HG02885 (cell line): ENCODE data around the gene TRIM51G.
"Not testable (repeated sequence)": the region's sequence is repeated elsewhere in the genome, so short reads cannot be mapped to it uniquely, and the experiment has no call there.

Experiments used
- ATAC-seq: cut with Tn5 transposase; IDR thresholded peaks from one replicate; pipeline ENCODE4 v1.9.1; 2021; ENCODE audit warnings: mild to moderate bottlenecking; ENCODE audit not compliant: unreplicated experiment, poor library complexity

Gene TRIM51G, protein sequence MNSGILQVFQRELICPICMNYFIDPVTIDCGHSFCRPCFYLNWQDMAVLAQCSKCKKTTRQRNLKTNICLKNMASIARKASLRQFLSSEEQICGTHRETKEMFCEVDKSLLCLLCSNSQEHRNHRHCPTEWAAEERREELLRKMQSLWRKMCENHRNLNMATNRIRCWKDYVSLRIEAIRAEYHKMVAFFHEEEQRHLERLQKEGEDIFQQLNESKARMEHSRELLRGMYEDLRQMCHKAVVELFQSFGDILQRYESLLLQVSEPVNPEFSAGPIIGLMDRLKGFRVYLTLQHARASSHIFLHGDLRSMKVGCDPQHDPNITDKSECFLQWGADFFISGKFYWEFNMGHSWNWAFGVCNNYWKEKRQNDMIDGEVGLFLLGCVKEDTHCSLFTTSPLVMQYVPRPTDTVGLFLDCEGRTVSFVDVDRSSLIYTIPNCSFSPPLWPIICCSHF

DNA sequence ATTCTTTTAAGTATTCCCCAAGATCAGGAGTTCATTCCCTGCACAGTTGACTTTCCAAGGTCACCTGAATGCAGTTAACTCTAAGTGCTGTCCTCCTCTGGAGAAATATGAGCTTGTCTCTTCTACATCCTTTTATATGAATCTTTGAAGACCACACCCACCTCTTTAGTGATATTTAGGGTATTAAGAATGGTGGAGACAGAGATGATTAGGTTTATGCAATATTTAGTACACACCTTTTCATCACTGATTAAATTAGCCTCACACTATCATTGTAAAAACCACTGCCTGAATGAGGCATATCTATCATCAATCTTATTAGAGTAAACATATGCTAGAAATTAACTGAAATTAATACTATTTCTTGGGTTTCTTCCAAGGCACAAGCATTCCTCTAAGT is at the start of gene TRIM51G:
Gene TRIM51G, minus strand, starts transcription at position 101 of the 400 bp plus-strand sequence. CDS start 2,190 bp downstream, outside the sequence.
- ATAC-seq: not testable (repeated sequence)

- ATAC-seq: not testable (repeated sequence)
These were observed 44.8 kb upstream of the TRIM51G start, which contains the start of gene TRIM49B for GRCh38 chr11:49028523-49028922. TRIM49B (plus strand) TSS chr11:49028823; CDS start chr11:49031600, 2,777 bp downstream.

- ATAC-seq: not testable (repeated sequence)
These were observed 15.1 kb downstream of the TRIM51G start for GRCh38 chr11:48968592-48968991.

DNA sequence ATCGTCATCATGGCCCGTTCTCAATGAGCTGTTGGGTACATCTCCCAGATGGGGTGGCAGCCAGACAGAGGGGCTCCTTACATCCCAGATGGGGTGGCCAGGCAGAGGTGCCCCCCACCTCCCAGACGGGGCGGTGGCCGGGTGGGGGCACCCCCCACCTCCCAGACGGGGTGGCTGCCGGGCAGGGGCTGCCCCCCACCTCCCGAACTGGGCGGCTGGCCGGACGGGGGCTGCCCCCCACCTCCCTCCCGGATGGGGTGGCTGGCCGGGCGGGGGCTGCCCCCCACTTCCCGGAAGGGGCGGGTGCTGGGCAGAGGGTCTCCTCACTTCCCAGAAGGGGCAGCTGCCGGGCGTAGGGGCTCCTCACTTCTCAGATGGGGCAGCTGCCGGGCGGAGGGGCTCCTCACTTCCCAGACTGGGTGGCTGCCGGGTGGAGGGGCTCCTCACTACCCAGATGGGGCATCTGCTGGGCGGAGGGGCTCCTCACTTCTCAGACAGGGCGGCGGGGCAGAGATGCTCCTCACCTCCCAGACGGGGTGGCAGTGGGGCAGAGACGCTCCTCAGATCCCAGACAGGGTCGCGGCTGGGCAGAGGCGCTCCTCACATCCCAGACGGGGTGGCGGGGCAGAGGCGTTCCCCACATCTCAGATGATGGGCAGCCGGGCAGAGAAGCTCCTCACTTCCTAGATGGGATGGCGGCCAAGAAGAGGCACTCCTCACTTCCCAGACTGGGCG is 28.2 kb downstream of the TRIM51G start:
- not testable (repeated sequence) for ATAC-seq

DNA sequence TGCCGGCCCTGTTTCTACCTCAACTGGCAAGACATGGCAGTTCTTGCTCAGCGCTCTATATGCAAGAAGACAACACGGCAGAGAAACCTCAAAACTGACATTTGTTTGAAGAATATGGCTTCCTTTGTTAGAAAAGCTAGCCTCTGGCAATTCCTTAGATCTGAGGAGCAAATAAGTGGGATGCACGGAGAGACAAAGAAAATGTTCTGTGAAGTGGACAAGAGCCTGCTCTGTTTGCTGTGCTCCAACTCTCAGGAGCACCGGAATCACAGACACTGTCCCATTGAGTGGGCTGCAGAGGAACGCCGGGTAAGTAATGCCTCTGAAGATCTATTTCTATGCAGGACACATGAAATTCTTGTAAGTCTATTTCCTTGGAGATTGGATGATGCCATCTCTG is 37.9 kb downstream of the TRIM51G start:
- ATAC-seq: not testable (repeated sequence)
